Spinal cord (tissue), 10 donors: Measurements from ENCODE around the gene USP5. TPM values are rescaled to one million over a fixed set of nuclear protein-coding genes. Genes with fewer than 3 reads are reported as not detected.
A peak's percentile ranks its signal among the peaks of the same experiment; 100 is the strongest.

Experiments
- DNase-seq, 6 donors: peaks; one replicate each; pipeline versions ENCODE4 v3.0.0 to v3.0.0-alpha.2; 2013 to 2015; ENCODE audit warnings: low spot score in 6 of 6, low read depth in 4 of 6
- H3K27ac ChIP-seq: one replicate; pipeline ENCODE4 v1.5.1; 2013; ENCODE audit warnings: low read depth, low read length, control low read depth
- H3K27me3 ChIP-seq: one replicate; pipeline ENCODE4 v1.6.1; 2013; ENCODE audit warnings: low read length; ENCODE audit not compliant: control insufficient read depth, insufficient read depth
- H3K36me3 ChIP-seq: one replicate; pipeline ENCODE4 v1.6.1; 2013; ENCODE audit warnings: low read length; ENCODE audit not compliant: control insufficient read depth, insufficient read depth
- H3K4me1 ChIP-seq: one replicate; pipeline ENCODE4 v1.6.1; 2013; ENCODE audit warnings: low read length; ENCODE audit not compliant: control insufficient read depth, insufficient read depth
- H3K4me3 ChIP-seq: one replicate; pipeline ENCODE4 v1.5.1; 2013; ENCODE audit warnings: low read depth, low read length, control low read depth
- H3K9me3 ChIP-seq: one replicate; pipeline ENCODE4 v1.6.1; 2013; ENCODE audit warnings: low read length; ENCODE audit not compliant: control insufficient read depth, insufficient read depth
- WGBS: methylation state at CpG from one replicate; pipeline ENCODE4 v1.1.5; 2013; ENCODE audit warnings: missing lambda C conversion rate; ENCODE audit not compliant: insufficient coverage; 5-methylcytosine and 5-hydroxymethylcytosine counted together
- polyA plus RNA-seq, 2 donors: library from polyadenylated mRNA; unstranded; fragments of 120-200 nt; gene quantifications; one replicate each; pipeline ENCODE4 v1.2.1, GENCODE V29; 2013; ENCODE audit not compliant: insufficient read length in 2 of 2
- total RNA-seq, 2 donors: library from RNA; depleted of rRNA in 1 of 2; stranded (reverse); fragments of 120-200 nt in 1 of 2; fragments of >200 nt in 1 of 2; gene quantifications; one replicate each; pipeline versions ENCODE4 v1.2.3 to v1.2.4, GENCODE V29; 2013 to 2014
- donor health status: healthy.

The USP5 gene
- total and polyA plus RNA-seq, 4 donors = 78.6 to 101 (median 89.6) TPM

- Histone ChIP-seq H3K36me3 (peaks cover 3% of the 10 kb centered on the region), H3K4me3 (no peak overlapping the region), H3K27ac (no peak overlapping the region), H3K4me1 (peaks cover 56% of the 10 kb centered on the region), H3K9me3 (no peaks in the 10 kb centered on the region), H3K27me3 (no peaks in the 10 kb centered on the region)
- DNase-seq = no peak
- 83% methylated on average over 1 of the region's 5 CpGs for WGBS
Measured at GRCh38 chr12:6818645-6819044, 33.3 kb upstream of the USP5 start.

GRCh38 chr12:6819106-6820030 lies 32.6 kb upstream of the USP5 start:
- Histone ChIP-seq H3K27ac (peak overlapping the region; percentile 89), H3K4me1 (peaks cover 63% of the 10 kb centered on the region), H3K36me3 (peaks cover 11% of the 10 kb centered on the region), H3K9me3 (no peaks in the 10 kb centered on the region), H3K27me3 (no peaks in the 10 kb centered on the region), H3K4me3 (no peak overlapping the region)
- 75% methylated on average over 11 of the region's 13 CpGs for WGBS
- no peak for DNase-seq

- WGBS = 35% methylated on average over 4 of the region's 5 CpGs
- H3K9me3 ChIP-seq = no peaks in the 10 kb centered on the region
- peaks cover 19% of the 10 kb centered on the region for H3K36me3 ChIP-seq
- peak overlapping the region; percentile 89 for H3K27ac ChIP-seq
- DNase-seq = no peak
- H3K4me1 ChIP-seq = peaks cover 71% of the 10 kb centered on the region
- H3K27me3 ChIP-seq = no peaks in the 10 kb centered on the region
- H3K4me3 ChIP-seq = no peak overlapping the region
Measured at GRCh38 chr12:6820166-6820565, 31.8 kb upstream of the USP5 start.

GRCh38 chr12:6821591-6822425 lies 30.1 kb upstream of the USP5 start, which contains the start of gene GPR162:
Gene GPR162 (plus strand): TSS chr12:6821821. CDS start chr12:6823899, 2,078 bp downstream.
- peak in 3 of 6 donors; percentile 44 to 92 (median 91) for DNase-seq
- WGBS = 0% methylated on average over 7 of the region's 28 CpGs
- H3K9me3 ChIP-seq = no peaks in the 10 kb centered on the region
- peaks cover 34% of the 10 kb centered on the region for H3K36me3 ChIP-seq
- H3K4me1 ChIP-seq = peaks cover 88% of the 10 kb centered on the region
- H3K4me3 ChIP-seq = peak within 1 kb of the TSS; percentile 72
- H3K27me3 ChIP-seq = no peaks in the 10 kb centered on the region
- peak within 1 kb of the TSS; percentile 89 for H3K27ac ChIP-seq

GRCh38 chr12:6822426-6823135 lies 29.4 kb upstream of the USP5 start:
- peaks cover 37% of the 10 kb centered on the region for H3K36me3 ChIP-seq
- 26% methylated on average over 3 of the region's 7 CpGs for WGBS
- H3K9me3 ChIP-seq = no peaks in the 10 kb centered on the region
- H3K27ac ChIP-seq = peak overlapping the region; percentile 89
- H3K4me3 ChIP-seq = peak overlapping the region; percentile 72
- DNase-seq = no peak
- H3K4me1 ChIP-seq = peaks cover 95% of the 10 kb centered on the region
- H3K27me3 ChIP-seq = no peaks in the 10 kb centered on the region

- no peaks in the 10 kb centered on the region for H3K9me3 ChIP-seq
- H3K4me3 ChIP-seq = peak overlapping the region; percentile 1
- 57% methylated on average over 7 of the region's 12 CpGs for WGBS
- peaks cover 94% of the 10 kb centered on the region for H3K4me1 ChIP-seq
- peak in 1 of 6 donors; percentile 7 for DNase-seq
- peaks cover 37% of the 10 kb centered on the region for H3K36me3 ChIP-seq
- peak overlapping the region; percentile 4 for H3K27ac ChIP-seq
- no peaks in the 10 kb centered on the region for H3K27me3 ChIP-seq
Measured at GRCh38 chr12:6823182-6824084, 28.5 kb upstream of the USP5 start.

GRCh38 chr12:6824085-6824775 lies 27.7 kb upstream of the USP5 start:
- H3K4me3 ChIP-seq = no peak overlapping the region
- peaks cover 91% of the 10 kb centered on the region for H3K4me1 ChIP-seq
- no peaks in the 10 kb centered on the region for H3K27me3 ChIP-seq
- no peaks in the 10 kb centered on the region for H3K9me3 ChIP-seq
- 83% methylated on average over 25 of the region's 37 CpGs for WGBS
- peak in 1 of 6 donors; percentile 13 for DNase-seq
- H3K36me3 ChIP-seq = peaks cover 37% of the 10 kb centered on the region
- H3K27ac ChIP-seq = no peak overlapping the region

- DNase-seq = no peak
- H3K27ac ChIP-seq = peak overlapping the region; percentile 81
- 48% methylated on average over 12 of the region's 12 CpGs for WGBS
Measured at GRCh38 chr12:6824901-6825381, 27.0 kb upstream of the USP5 start.

More at GRCh38 chr12:6824901-6825381, 27.0 kb upstream of the USP5 start:
- Histone ChIP-seq H3K9me3 (no peaks in the 10 kb centered on the region), H3K27me3 (no peaks in the 10 kb centered on the region), H3K36me3 (peaks cover 41% of the 10 kb centered on the region), H3K4me1 (peaks cover 91% of the 10 kb centered on the region), H3K4me3 (peak overlapping the region; percentile 12)
